Body of pancreas (tissue), 4 donors: ENCODE results near the gene KDM4C.

Source experiments
- POLR2A ChIP-seq, 3 donors: fragments of 450-650 bp; IDR thresholded peaks; one replicate each; pipeline ENCODE4 v1.6.1; 2016; ENCODE audit warnings: antibody characterized with exemption in 3 of 3, mild to moderate bottlenecking in 2 of 3
- TF ChIP-seq, protein P1 (sequence below), 7 experiments: fragments of 450-650 bp in 4 of 7; fragments of 200-600 bp in 3 of 7; sonication (generic) in 3 of 7; IDR thresholded peaks; one replicate each; pipeline ENCODE4 v1.5.1; 2016 to 2019; ENCODE audit warnings: antibody characterized with exemption in 7 of 7

DNA sequence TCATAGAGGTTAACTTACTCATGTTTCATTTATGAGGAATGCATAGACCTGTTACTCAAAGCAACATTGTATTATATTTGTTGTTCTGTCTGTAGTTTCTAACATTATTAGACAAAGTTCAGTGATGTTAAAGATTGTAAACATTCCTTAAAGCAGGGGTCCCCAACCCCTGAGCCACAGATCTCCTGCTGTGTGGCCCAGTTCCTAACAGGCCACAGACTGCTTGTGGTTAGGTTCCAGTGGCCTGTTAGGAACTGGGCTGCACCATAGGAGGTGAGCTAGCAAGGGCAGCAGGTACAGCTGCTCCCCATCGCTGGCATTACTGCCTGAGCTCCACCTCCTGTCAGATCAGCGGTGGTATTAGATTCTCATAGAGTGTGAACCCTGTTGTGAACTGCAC is 181.1 kb downstream of the KDM4C start:
- TF ChIP-seq, protein P1, sequence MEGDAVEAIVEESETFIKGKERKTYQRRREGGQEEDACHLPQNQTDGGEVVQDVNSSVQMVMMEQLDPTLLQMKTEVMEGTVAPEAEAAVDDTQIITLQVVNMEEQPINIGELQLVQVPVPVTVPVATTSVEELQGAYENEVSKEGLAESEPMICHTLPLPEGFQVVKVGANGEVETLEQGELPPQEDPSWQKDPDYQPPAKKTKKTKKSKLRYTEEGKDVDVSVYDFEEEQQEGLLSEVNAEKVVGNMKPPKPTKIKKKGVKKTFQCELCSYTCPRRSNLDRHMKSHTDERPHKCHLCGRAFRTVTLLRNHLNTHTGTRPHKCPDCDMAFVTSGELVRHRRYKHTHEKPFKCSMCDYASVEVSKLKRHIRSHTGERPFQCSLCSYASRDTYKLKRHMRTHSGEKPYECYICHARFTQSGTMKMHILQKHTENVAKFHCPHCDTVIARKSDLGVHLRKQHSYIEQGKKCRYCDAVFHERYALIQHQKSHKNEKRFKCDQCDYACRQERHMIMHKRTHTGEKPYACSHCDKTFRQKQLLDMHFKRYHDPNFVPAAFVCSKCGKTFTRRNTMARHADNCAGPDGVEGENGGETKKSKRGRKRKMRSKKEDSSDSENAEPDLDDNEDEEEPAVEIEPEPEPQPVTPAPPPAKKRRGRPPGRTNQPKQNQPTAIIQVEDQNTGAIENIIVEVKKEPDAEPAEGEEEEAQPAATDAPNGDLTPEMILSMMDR (IDR thresholded peaks at IDR 0.05): no peak
- TF ChIP-seq POLR2A (IDR thresholded peaks at IDR 0.05): no peak
